Measurements from ENCODE around the gene GZMM. TPM values are rescaled to one million over a fixed set of nuclear protein-coding genes. Genes with fewer than 3 reads are reported as not detected.

The GZMM gene
- total RNA-seq (2016; rRNA removed; fragmentation: Illumina TruSeq; extraction: Trizol) (not detected in 2 replicates), polyA plus RNA-seq (2011; rRNA removed) (0.07 TPM in 1 of 2 replicates, not detected in the other), polyA minus RNA-seq (2011; rRNA and poly(A)+ RNA removed; ENCODE audit: low replicate concordance) (not detected in 2 replicates), Bru-seq, nascent RNA (percentile 25 among the genes with signal in this experiment), BruChase-seq, experiment 1, labeled RNA remaining after a 6-hour chase (percentile 55 among the genes with signal in this experiment), BruChase-seq, experiment 2, labeled RNA remaining after a 2-hour chase (percentile 40 among the genes with signal in this experiment)
- not detected in 2 replicates for total RNA-seq (2016; cell fraction: cytosol; rRNA removed; fragmentation: Illumina TruSeq; extraction: Trizol; ENCODE audit: low read depth)
- total RNA-seq (2016; cell fraction: insoluble cytoplasmic fraction; rRNA removed; fragmentation: Illumina TruSeq; extraction: Trizol) = not detected in 2 replicates
- not detected in 2 replicates for total RNA-seq (2016; cell fraction: membrane; rRNA removed; fragmentation: Illumina TruSeq; extraction: Trizol)
- not detected in 2 replicates for total RNA-seq (2016; cell fraction: nucleus; rRNA removed; fragmentation: Illumina TruSeq; extraction: Trizol)
- polyA plus RNA-seq (2011; cell fraction: cytosol; rRNA removed) = 0.13 TPM in 1 of 2 replicates, not detected in the other
- polyA plus RNA-seq (2011; cell fraction: nucleus; rRNA removed) = 0.50 and 0.71 TPM in 2 replicates
- 0.16 TPM in 1 of 2 replicates, not detected in the other for polyA plus RNA-seq (2012)
- polyA plus RNA-seq (2016; cell fraction: cytosol; fragmentation: Illumina TruSeq; extraction: Trizol; ENCODE audit: low read depth) = not detected in 2 replicates
- polyA plus RNA-seq (2016; cell fraction: insoluble cytoplasmic fraction; fragmentation: Illumina TruSeq; extraction: Trizol; ENCODE audit: low read depth) = not detected in 2 replicates
- not detected in 2 replicates for polyA plus RNA-seq (2016; cell fraction: membrane; fragmentation: Illumina TruSeq; extraction: Trizol; ENCODE audit: low read depth)
- not detected in 2 replicates for polyA plus RNA-seq (2016; cell fraction: nucleus; fragmentation: Illumina TruSeq; extraction: Trizol; ENCODE audit: insufficient read depth, low read depth)
- polyA minus RNA-seq (2011; cell fraction: cytosol; rRNA and poly(A)+ RNA removed) = not detected in 2 replicates
- polyA minus RNA-seq (2011; cell fraction: nucleus; rRNA and poly(A)+ RNA removed) = not detected in 2 replicates
- long read RNA-seq, experiment 1 = 0 reads
- long read RNA-seq, experiment 2 = 0 reads

- in situ Hi-C loops (cut with HindIII; ENCODE audit: extremely low pct_ligation_motif_present, low pct_unique_long_range_greater_than_20kb) = no loop called here
- Histone ChIP-seq H3K4me2 (ENCODE audit: low read depth, low read length) (no peak within 1 kb of the TSS), H3K27ac (ENCODE audit: extremely low read length, insufficient read depth, low read length) (no peak within 1 kb of the TSS), H4K20me1 (ENCODE audit: insufficient read depth, low read length) (peaks cover 2% of the 10 kb centered on the region; the same call in 1 of the 2 replicates), H3K4me1 (ENCODE audit: insufficient read depth, low read length) (no peaks in the 10 kb centered on the region), H3K9me3 (ENCODE audit: low read length) (no peaks in the 10 kb centered on the region), H3K36me3 (replicated peaks in 1 of 2; ENCODE audit: control insufficient read depth in 1 of 2, insufficient read depth in 2 of 2, low read length in 2 of 2) (peaks cover 4 to 19% of the 10 kb centered on the region in 2 experiments; a peak in 2 of 5 replicates), H2AFZ (ENCODE audit: low read length) (no peak within 1 kb of the TSS), H3K79me2 (ENCODE audit: insufficient read depth, low read length) (no peaks in the 10 kb centered on the region), H3K4me3 (replicated peaks in 1 of 3; ENCODE audit: insufficient read depth in 1 of 3, low read depth in 2 of 3, low read length in 3 of 3) (no peak within 1 kb of the TSS), H3K27me3 (ENCODE audit: control insufficient read depth in 1 of 2, insufficient read depth in 2 of 2, low read length in 2 of 2) (peaks cover 0 to 8% of the 10 kb centered on the region in 2 experiments; a peak in 2 of 5 replicates), H3K9ac (ENCODE audit: insufficient read depth, low read depth, low read length) (no peak within 1 kb of the TSS)
- FAIRE-seq (no peak), DNase-seq (ENCODE audit: low spot score) (no peak), ATAC-seq (peak; percentile 13)
- CTCF ChIA-PET (ENCODE audit: low intra/inter-chr PET ratio, low total read pairs) = no interaction called here
- WGBS (ENCODE audit: low lambda C conversion rate) = 92% methylated on average over 13 of the region's 31 CpGs
- POLR2A ChIA-PET = no interaction called here
- intact Hi-C loops (cut with micrococcal nuclease; ENCODE audit: unreplicated experiment) = no loop called here
- BruUV-seq (replicated peaks) = no TSS peak
- TF ChIP-seq AGO2 (optimal IDR thresholded peaks at IDR 0.05; ENCODE audit: low read depth, low read length) = peak; percentile 95
- no peak for TF ChIP-seq ZNF629 (CRISPR knock-in tag; conservative IDR thresholded peaks at IDR 0.05)
- no peak for TF ChIP-seq BATF2 (CRISPR knock-in tag; IDR thresholded peaks at IDR 0.05)
- TF ChIP-seq, protein P1, sequence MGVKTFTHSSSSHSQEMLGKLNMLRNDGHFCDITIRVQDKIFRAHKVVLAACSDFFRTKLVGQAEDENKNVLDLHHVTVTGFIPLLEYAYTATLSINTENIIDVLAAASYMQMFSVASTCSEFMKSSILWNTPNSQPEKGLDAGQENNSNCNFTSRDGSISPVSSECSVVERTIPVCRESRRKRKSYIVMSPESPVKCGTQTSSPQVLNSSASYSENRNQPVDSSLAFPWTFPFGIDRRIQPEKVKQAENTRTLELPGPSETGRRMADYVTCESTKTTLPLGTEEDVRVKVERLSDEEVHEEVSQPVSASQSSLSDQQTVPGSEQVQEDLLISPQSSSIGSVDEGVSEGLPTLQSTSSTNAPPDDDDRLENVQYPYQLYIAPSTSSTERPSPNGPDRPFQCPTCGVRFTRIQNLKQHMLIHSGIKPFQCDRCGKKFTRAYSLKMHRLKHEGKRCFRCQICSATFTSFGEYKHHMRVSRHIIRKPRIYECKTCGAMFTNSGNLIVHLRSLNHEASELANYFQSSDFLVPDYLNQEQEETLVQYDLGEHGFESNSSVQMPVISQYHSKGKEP (CRISPR knock-in tag; IDR thresholded peaks at IDR 0.05) = no peak
- TF ChIP-seq, protein P2, sequence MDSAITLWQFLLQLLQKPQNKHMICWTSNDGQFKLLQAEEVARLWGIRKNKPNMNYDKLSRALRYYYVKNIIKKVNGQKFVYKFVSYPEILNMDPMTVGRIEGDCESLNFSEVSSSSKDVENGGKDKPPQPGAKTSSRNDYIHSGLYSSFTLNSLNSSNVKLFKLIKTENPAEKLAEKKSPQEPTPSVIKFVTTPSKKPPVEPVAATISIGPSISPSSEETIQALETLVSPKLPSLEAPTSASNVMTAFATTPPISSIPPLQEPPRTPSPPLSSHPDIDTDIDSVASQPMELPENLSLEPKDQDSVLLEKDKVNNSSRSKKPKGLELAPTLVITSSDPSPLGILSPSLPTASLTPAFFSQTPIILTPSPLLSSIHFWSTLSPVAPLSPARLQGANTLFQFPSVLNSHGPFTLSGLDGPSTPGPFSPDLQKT (CRISPR knock-in tag; IDR thresholded peaks at IDR 0.05; ENCODE audit: borderline replicate concordance) = no peak
- TF ChIP-seq IRX3 (CRISPR knock-in tag; IDR thresholded peaks at IDR 0.05; ENCODE audit: borderline replicate concordance, low read depth) = no peak
- TF ChIP-seq MAFK (conservative IDR thresholded peaks at IDR 0.05 in 1 of 2, IDR thresholded peaks at IDR 0.05 in 1 of 2; ENCODE audit: low read length in 2 of 2) = no peak
- TF ChIP-seq ZNF772 (CRISPR knock-in tag; IDR thresholded peaks at IDR 0.05) = no peak
- 0 out of 2 replicates have a peak, but pooled peaks have one; percentile 40 for TF ChIP-seq SSRP1 (CRISPR knock-in tag; IDR thresholded peaks at IDR 0.05)
- TF ChIP-seq POLR2A (IDR thresholded peaks at IDR 0.05; ENCODE audit: insufficient read depth in 1 of 2, low read depth in 2 of 2, low read length in 2 of 2) = peak in 1 of 2 experiments; percentile 46; a peak in 2 of 4 replicates
- peak; percentile 90; the same call in 1 of the 2 replicates for TF ChIP-seq AKAP8 (CRISPR knock-in tag; IDR thresholded peaks at IDR 0.05)
- TF ChIP-seq HHEX (CRISPR knock-in tag; IDR thresholded peaks at IDR 0.05) = no peak
- TF ChIP-seq AGO1 (IDR thresholded peaks at IDR 0.05; ENCODE audit: low read depth, low read length, poor library complexity, severe bottlenecking) = peak; percentile 82
- TF ChIP-seq MXD4 (CRISPR knock-in tag; IDR thresholded peaks at IDR 0.05) = no peak
- TF ChIP-seq RBFOX2 (IDR thresholded peaks at IDR 0.05; ENCODE audit: low read depth, low read length) = 0 out of 2 replicates have a peak, but pooled peaks have one; percentile 34
- TF ChIP-seq PTBP1 (IDR thresholded peaks at IDR 0.05; ENCODE audit: low read depth, low read length, poor library complexity, severe bottlenecking) = peak; percentile 14
- peak; percentile 54; the same call in 1 of the 2 replicates for TF ChIP-seq POLR2G (IDR thresholded peaks at IDR 0.05; ENCODE audit: low read depth, low read length)
Observed at GRCh38 chr19:543910-544608, at the start of gene GZMM. TSS of gene GZMM (plus strand) at chr19:544053. CDS start at chr19:544072, 19 bp downstream.

All from HepG2 (cell line).